ENCODE results near the gene IPPK.

Gene IPPK

DNA sequence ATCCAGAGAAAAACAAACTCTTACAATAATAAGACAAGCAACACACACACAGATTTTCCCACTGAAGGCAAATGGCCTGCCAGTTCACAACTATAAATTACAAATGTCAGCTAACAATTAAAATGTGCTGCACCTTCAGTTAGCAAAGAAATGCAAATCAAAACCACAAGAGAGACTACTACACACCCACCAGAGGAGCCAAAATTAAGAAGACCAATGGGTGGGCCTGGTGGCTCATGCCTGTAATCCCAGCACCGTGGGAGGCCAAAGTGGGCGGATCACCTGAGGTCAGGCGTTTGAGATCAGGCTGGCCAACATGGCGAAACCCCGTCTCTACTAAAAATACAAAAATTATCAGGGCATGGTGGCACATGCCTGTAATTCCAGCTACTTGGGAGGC, 15.1 kb upstream of the IPPK start:
- no peak for DNase-seq

- DNase-seq = no peak
These were observed 12.3 kb upstream of the IPPK start for GRCh38 chr9:92682269-92682668.

DNA sequence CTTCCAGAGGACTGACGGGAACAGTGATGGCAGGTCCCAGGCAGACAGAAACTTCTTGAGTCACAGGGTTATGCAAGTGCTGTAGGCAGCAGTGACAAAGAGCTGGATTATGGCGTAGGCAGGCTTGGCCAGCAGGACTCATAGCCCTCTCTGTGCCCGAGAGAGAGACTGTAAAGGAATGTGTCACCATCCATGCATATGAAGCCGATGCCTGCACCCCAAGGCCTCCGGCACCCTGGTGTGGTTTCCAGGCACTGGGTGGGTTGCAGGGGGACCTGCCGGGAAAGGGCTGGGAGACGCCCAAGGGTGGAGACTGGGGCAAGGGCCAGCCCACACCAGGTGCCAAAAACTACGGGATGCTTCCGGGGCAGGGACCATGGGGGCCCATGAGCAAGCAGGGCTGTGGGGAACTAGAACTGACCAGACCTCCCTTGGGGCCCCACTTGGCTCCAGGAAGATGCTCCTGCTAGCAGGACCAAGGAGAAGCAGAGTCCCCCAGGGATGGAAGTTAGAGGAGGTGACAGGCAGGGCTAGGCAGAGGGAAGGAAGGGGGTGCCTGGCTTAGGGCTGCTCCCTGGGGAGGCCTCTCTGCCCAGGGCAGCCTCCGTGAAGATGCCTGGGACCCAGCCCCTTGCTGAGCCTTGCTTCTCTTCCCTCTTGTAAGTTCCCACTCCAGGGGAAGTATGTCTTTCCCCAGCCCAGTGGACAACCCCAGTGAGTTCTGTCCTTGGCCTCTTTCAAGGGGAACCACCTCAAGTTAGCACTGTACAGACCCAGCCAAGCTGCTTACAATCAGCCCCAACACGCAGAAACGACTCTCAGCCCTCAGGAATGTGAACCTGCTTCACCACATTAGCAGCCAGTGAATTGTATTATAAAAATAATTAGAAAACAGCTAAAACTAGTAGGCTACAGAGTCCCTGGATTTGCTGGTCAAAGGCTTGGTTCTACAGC, 10.5 kb upstream of the IPPK start:
- no peak for DNase-seq

DNA sequence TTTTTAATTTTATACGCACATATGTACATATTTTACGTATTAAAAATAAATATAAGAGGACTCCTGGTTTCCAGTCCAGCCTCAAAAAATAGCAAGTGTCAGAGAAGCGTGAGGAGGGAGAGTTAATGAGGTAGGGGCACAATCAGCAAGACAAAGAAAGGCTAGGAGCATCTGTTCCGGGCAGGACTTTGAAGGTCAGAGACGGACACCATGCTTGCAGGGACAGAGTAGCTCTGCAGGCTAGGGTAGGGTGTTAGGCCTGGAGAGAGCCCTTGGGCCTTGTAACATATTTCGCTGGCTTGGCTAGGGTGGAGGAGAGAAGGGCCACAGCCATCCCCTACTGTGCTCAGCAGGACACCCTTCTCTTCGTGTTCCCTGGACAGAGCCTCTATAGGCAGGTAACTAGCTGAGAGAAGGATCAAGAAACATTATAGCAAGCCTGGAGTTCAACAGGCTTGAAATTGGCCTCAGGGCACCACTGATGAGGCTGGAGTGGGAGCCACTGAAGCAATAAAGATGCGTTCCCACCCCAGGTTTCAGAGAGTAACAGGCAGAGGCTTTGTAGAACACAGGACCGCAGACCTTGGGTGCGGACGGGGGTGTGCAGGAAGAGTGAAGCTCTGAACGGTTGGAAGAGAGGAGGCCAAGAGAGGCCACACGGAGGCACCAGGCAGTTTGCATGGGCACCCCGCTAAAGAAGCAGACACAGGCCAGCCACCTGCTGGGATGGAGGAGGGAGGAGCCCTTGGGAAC, 9.7 kb upstream of the IPPK start:
- DNase-seq = no peak

DNA sequence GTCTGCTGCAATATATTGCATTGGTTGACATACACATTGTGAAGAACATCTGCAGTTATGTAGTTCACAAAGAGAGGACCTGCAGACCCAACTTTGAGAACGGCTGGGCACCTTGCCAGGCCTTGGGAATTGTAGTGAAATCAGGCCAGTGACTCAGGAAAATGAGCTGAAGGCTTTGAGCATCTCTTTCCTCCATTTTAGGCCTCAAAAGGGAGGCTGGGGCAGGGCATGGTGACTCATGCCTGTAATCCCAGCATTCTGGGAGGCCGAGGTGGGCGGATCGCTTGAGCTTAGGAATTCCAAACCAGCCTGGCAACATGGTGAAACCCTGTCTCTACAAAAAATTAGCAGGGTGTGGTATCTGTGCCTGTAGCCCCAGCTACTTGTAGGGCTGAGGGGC, 1.4 kb upstream of the IPPK start:
- no peak for DNase-seq

DNA sequence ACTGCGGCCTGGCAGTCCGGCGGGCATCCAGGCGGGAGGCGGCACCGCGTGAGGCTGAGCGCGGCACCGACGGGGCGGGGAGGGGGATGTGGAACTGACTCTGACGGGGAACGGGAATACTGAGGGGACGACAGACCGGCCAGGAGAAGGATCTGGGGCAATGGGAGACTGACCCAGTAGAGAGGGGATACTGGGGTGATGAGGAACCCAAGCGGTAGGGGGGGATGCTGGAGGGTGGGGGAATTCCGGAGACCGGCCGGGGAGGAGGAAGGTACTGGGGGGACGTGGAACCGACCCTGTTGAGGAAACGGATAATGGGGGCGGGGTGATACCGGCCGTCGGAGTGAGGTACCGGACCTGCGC, 423 bp downstream of the IPPK start:
- no peak for DNase-seq

- no peak for DNase-seq
These were observed 995 bp downstream of the IPPK start for GRCh38 chr9:92668746-92669526.

GRCh38 chr9:92666912-92667532, 2.9 kb downstream of the IPPK start:
- DNase-seq = no peak

DNA sequence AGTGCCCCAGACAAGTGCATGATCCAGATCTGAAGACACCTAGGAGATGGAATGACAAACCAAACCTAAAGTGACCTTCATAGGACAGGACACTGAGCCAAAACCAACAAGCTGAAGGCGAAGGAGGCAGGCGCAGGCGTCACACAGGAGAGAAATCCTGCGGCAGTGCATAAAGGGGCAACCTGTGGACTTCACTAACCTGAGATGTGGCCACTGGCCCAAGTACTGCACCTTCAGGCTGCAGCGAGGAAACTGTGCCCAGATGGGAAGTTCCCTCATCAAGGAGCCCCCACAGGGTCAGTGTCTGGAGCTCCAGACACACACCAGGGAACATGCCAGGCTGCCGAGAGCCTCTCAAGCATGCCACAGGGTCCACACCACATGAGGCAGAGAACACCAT, 3.7 kb downstream of the IPPK start:
- no peak for DNase-seq

DNA sequence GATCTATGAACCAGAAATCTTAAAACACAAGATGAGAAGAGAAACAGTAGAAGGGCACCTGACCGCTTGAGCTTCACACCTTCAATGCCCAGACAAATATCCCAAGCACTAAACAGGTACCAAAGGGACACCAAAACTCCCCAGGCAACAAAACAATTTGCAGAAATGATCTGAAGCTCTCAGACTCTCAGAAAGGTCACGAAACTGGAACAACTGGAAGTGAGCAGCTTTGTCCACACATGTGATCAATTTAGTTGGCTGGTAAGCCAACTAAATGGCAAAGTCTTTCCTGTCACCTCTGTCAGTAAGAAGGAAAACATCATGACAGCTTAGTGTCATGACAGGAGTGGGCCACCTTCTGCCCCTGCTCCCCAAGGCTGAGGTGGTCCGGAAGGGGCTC, 4.1 kb downstream of the IPPK start:
- DNase-seq = no peak

- DNase-seq = no peak
These were observed 5.4 kb downstream of the IPPK start for GRCh38 chr9:92664394-92665152.

GRCh38 chr9:92663951-92664350, 6.0 kb downstream of the IPPK start:
- no peak for DNase-seq

DNA sequence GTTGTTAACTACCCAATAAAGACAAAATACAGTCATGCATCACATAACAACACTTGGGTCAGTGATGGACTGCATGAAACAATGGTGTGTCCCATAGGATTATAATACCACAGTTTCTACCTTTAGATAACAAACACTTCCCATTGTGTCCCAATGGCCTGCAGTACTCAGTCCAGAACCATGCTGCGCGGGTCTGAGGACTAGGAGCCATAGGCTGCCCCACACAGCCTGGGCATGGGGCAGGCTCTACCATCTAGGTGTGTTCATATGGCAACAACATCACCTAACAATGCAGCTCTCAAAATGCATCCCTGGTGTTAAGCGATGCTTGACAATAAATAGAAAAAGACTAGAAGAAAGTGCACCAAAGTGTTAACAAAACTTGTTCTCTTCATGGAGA, 6.8 kb downstream of the IPPK start:
- no peak for DNase-seq

DNA sequence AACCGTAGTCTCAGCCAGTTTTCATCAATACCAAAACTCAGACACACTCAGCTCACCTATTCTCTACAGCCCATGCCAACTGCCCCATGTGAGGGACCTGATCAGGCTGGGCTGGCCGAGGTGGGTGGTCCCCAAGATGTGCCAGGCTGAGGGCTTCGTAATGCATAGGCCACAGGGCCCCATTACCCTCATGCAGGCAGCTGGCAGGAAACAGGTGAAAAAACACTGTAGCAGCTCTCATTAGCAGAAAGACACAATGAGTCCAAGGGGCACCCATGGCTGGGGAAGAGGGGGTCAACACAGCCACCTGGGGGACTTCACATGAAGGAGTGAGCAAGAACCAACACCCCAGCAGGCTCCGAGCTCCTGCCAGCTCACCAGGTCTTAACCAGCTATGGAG, 8.2 kb downstream of the IPPK start:
- no peak for DNase-seq

- no peak for DNase-seq
These were observed 8.8 kb downstream of the IPPK start for GRCh38 chr9:92661127-92661526.

- no peak for DNase-seq
These were observed 9.7 kb downstream of the IPPK start for GRCh38 chr9:92660266-92660665.

DNA sequence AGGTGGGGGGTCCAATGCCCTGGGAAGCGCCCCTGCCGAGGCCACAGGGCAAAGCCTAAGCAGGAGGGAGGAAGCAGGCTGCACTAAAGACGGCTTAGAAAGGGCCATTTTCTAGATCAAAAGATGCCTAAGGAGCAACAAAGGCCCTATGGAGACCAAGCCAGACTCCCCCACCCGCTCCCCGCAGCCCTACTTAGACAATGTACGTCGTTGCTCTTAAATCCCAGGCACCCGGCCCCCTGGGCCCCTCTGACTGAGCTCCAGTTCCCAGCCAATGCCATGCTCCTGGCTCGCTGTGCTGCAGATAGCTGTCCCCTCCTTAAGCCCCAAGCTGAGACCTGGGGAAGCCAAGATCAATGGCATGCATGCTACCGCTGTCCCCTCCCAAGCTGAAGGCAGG, 10.3 kb downstream of the IPPK start:
- no peak for DNase-seq

DNA sequence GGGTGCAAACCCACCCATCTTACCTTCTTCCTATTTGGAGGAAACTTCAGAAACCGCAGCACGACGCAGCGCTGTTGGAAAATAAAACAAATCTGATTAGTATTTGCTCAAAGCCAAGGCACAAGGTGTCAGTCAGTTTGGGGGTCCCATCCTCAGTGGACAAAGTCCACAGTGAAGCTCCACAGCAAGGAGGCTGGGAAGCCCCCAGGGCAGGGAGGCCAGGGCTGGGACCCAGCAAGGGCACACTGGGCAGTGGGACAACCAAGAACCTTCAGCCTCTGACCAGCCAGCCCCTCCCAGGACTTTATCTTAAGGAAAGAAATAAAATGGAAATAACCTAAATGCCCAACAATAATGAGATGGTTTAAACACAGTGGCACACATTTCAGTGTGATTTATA, 11.3 kb downstream of the IPPK start:
- DNase-seq = no peak

DNA sequence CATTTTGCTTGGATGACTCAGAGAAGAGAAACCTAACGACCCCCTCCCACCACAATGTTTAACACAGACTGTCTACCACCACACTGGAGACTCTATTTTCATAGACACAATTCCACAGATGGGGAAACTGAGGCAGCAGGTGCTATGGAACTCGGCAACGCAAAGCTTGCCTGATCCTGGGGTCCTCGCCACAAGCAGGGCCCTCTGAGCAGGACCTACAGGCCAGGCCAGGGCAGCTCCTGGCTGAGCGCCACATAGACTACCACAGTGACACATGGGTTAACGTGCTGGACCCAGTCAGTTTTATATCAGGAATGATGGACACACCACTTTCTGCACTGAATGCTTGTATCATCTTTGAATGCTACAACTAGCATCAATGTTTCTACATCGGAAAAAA, 11.8 kb downstream of the IPPK start:
- DNase-seq = no peak

DNA sequence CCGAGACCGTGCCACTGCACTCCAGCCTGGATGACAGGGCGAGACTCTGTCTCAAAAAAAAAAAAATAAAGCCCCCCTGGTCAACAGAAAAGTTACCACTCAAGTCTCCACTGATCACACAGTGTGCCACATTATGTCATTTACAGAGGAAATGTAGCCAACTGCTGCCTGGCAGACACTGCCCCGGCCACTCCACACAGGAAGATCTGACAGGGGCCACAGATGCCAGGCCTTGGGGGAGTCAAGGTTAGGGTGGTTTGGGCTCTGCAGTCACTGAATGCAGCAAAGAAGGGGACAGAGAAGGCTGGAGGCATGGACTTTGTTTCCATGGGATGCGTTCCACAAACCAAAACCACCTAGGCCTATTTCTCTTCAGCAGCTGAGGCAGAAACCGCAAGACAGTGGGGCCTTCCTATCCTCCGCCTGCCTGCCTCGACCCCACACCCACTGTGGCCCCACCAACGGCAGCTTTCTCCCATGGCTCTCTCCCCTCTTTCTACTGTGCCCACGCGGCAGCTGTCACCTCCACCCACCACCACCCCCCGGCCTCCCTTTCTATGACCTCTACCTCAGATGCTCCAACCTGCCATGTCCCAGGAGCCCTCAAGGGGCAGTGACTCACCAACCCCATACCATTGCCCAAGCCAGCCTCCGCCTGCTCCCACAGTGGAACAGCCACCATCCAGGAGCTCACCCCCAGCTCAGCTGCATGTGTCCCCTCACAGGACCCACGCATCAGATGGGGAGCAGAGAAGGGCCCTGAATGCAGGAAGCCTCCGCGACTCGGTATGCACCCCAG, 12.4 kb downstream of the IPPK start:
- DNase-seq = no peak

GRCh38 chr9:92656537-92656925, 13.4 kb downstream of the IPPK start:
- DNase-seq = no peak
